B cell (primary cell): Measurements from ENCODE around the gene TMBIM4. TPM values are rescaled to one million over a fixed set of nuclear protein-coding genes. Genes with fewer than 3 reads are reported as not detected.

Source experiments
- ATAC-seq: fragments of 200-7000 bp; cut with Tn5 transposase; one replicate; pipeline ENCODE4 v1.10.0; 2021; ENCODE audit warnings: low read depth, mild to moderate bottlenecking, moderate number of reproducible peaks, moderate library complexity
- CTCF ChIA-PET: fragments of 350-600 bp; sonication (Branson Sonifier 250); formaldehyde crosslinking; loops from one replicate; lab custom pipeline; 2021; ENCODE audit warnings: antibody characterized with exemption, inconsistent platforms; lab: Charles Lee
- POLR2A ChIA-PET: fragments of 350-600 bp; sonication (Branson Sonifier 250); formaldehyde crosslinking; loops from one replicate; lab custom pipeline; 2021; ENCODE audit warnings: antibody characterized with exemption; lab: Charles Lee
- DNase-seq: peaks from one replicate; pipeline ENCODE4 v3.0.0; 2013
- H2AFZ ChIP-seq: 2 replicates; pipeline ENCODE4 v1.6.1; 2012; ENCODE audit warnings: mild to moderate bottlenecking, low read depth, low read length; ENCODE audit not compliant: insufficient read depth, poor library complexity, severe bottlenecking
- H3K27ac ChIP-seq, 2 donors: 1 replicate in 1 of 2; 2 replicates in 1 of 2; pipeline ENCODE4 v1.5.1; 2012 to 2013; ENCODE audit warnings: low read length in 2 of 2, mild to moderate bottlenecking in 2 of 2, moderate library complexity in 1 of 2
- H3K27me3 ChIP-seq, 4 experiments: fragments of 200-600 bp in 1 of 4; sonication (generic) in 1 of 4; replicated peaks in 1 of 4; 1 replicate in 2 of 4; 2 replicates in 2 of 4; pipeline versions ENCODE4 v1.6.1 to v1.7.0; 2013 to 2016; ENCODE audit warnings: low read length in 3 of 4, mild to moderate bottlenecking in 2 of 4, mixed read lengths in 1 of 4, moderate library complexity in 1 of 4; ENCODE audit not compliant: insufficient read depth in 4 of 4, control insufficient read depth in 3 of 4; ENCODE audit errors: control extremely low read depth in 1 of 4
- H3K36me3 ChIP-seq, 2 experiments: replicated peaks in 1 of 2; 1 replicate in 1 of 2; 2 replicates in 1 of 2; pipeline versions ENCODE4 v1.6.1 to v1.7.1; 2013; ENCODE audit warnings: low read length in 1 of 2; ENCODE audit not compliant: insufficient read depth in 2 of 2, control insufficient read depth in 1 of 2; ENCODE audit errors: control extremely low read depth in 1 of 2, extremely low read depth in 1 of 2
- H3K4me1 ChIP-seq, 2 donors: fragments of 200-600 bp in 1 of 2; sonication (generic) in 1 of 2; 1 replicate in 1 of 2; 2 replicates in 1 of 2; pipeline versions ENCODE4 v1.5.1 to v1.6.1; 2013 to 2017; ENCODE audit warnings: low read length in 2 of 2; ENCODE audit not compliant: control insufficient read depth in 2 of 2, insufficient read depth in 2 of 2
- H3K4me2 ChIP-seq: replicated peaks from 2 replicates; pipeline ENCODE3; 2012; ENCODE audit warnings: mild to moderate bottlenecking, low read depth, low read length; ENCODE audit not compliant: poor library complexity, severe bottlenecking
- H3K4me3 ChIP-seq, 5 experiments: fragments of 200-600 bp in 1 of 5; sonication (generic) in 1 of 5; 1 replicate in 3 of 5; 2 replicates in 2 of 5; pipeline versions ENCODE4 v1.5.1 to v1.7.0; 2011 to 2016; ENCODE audit warnings: low read length in 4 of 5, mild to moderate bottlenecking in 4 of 5, low read depth in 2 of 5, control low read depth in 1 of 5, moderate library complexity in 1 of 5; ENCODE audit not compliant: insufficient read depth in 1 of 5; ENCODE audit errors: control extremely low read depth in 1 of 5, extremely low read depth in 1 of 5
- H3K79me2 ChIP-seq: fragments of 200-600 bp; sonication (generic); one replicate; pipeline ENCODE4 v1.6.0; 2016; ENCODE audit warnings: low read length; ENCODE audit not compliant: control insufficient read depth, insufficient read depth
- H3K9ac ChIP-seq: fragments of 200-600 bp; sonication (generic); 2 replicates; pipeline ENCODE4 v1.6.1; 2017; ENCODE audit warnings: mild to moderate bottlenecking, low read length, moderate library complexity
- H3K9me3 ChIP-seq, 3 donors: one replicate each; pipeline versions ENCODE4 v1.6.1 to v1.7.1; 2013; ENCODE audit warnings: low read length in 2 of 3; ENCODE audit not compliant: control insufficient read depth in 2 of 3, insufficient read depth in 1 of 3; ENCODE audit errors: control extremely low read depth in 1 of 3
- H4K20me1 ChIP-seq: 2 replicates; pipeline ENCODE4 v1.6.0; 2012; ENCODE audit warnings: mild to moderate bottlenecking, low read length; ENCODE audit not compliant: insufficient read depth, control insufficient read depth, poor library complexity, severe bottlenecking
- H3K27ac Mint-ChIP-seq: one replicate; pipeline ENCODE4 v1.8.0; 2021; ENCODE audit warnings: mixed read lengths
- H3K27me3 Mint-ChIP-seq: one replicate; pipeline ENCODE4 v1.8.0; 2021; ENCODE audit warnings: mixed read lengths
- H3K4me1 Mint-ChIP-seq: one replicate; pipeline ENCODE4 v1.8.0; 2021; ENCODE audit warnings: mixed read lengths
- H3K4me3 Mint-ChIP-seq: one replicate; pipeline ENCODE4 v1.8.0; 2021; ENCODE audit warnings: mixed read lengths
- H3K9me3 Mint-ChIP-seq: one replicate; pipeline ENCODE4 v1.8.0; 2022; ENCODE audit warnings: mixed read lengths; ENCODE audit not compliant: insufficient read depth
- CTCF ChIP-seq: fragments of 200-600 bp; IDR thresholded peaks from one replicate; pipeline ENCODE4 v1.8.0; 2022; ENCODE audit warnings: antibody characterized with exemption, mild to moderate bottlenecking
- EZH2 ChIP-seq: IDR thresholded peaks from 2 replicates; pipeline ENCODE4 v1.6.1; 2012; ENCODE audit warnings: borderline replicate concordance, low read depth, mild to moderate bottlenecking, moderate library complexity, low read length; ENCODE audit not compliant: insufficient read depth, poor library complexity, severe bottlenecking
- WGBS: methylation state at CpG from one replicate; pipeline ENCODE4 v1.1.5; 2013; ENCODE audit warnings: missing lambda C conversion rate; ENCODE audit not compliant: insufficient coverage; 5-methylcytosine and 5-hydroxymethylcytosine counted together
- intact Hi-C: fragments of 100-400 bp; cut with micrococcal nuclease; formaldehyde crosslinking; loops from one replicate; pipeline ENCODE4 v1.10.0; 2022
- polyA plus RNA-seq: library from polyadenylated mRNA; depleted of rRNA; stranded (reverse); fragments of >200 nt; gene quantifications from 2 replicates; pipeline ENCODE4 v1.2.3, GENCODE V29; 2012
- total RNA-seq, 2 donors: library from RNA; stranded (reverse); fragments of 120-200 nt in 1 of 2; gene quantifications; 1 replicate in 1 of 2; 2 replicates in 1 of 2; pipeline versions ENCODE4 v1.2.3 to v1.2.4, GENCODE V29; 2013 to 2022

Gene TMBIM4
- total and polyA plus RNA-seq, 2 donors (not counting 1 experiment from before 2014, with no cell fraction given): 85.1 to 88.1 TPM

GRCh38 chr12:66108386-66108785, 61.4 kb downstream of the TMBIM4 start:
- ATAC-seq (no peak), DNase-seq (no peak)
- H3K9me3 ChIP-seq: no peaks in the 10 kb centered on the region
- intact Hi-C loops: loop anchor here (5.0 kb wide), 1 partner anchor 801 kb away; no protein-coding TSS in a partner anchor
- ChIA-PET POLR2A (no interaction called here), CTCF (interaction anchor here (1.3 to 7.1 kb wide), 3 partner anchors 875 to 1217 kb away, joined by 4 to 48 read pairs (median 5); no protein-coding TSS in a partner anchor)
- no peaks in the 10 kb centered on the region for H3K79me2 ChIP-seq
- TF ChIP-seq CTCF (no peak), EZH2 (no peak)
- peaks cover 15% of the 10 kb centered on the region for H3K27me3 Mint-ChIP-seq
- no peak overlapping the region for H3K27ac ChIP-seq
- no peak overlapping the region for H2AFZ ChIP-seq
- H3K27ac Mint-ChIP-seq: no peak overlapping the region
- no peaks in the 10 kb centered on the region for H3K9me3 Mint-ChIP-seq
- no peak overlapping the region for H3K4me3 ChIP-seq
- no peaks in the 10 kb centered on the region for H4K20me1 ChIP-seq
- no peak overlapping the region for H3K9ac ChIP-seq
- no peaks in the 10 kb centered on the region for H3K36me3 ChIP-seq
- H3K27me3 ChIP-seq: peaks cover 0 to 3% (median 0%) of the 10 kb centered on the region in 4 experiments
- peaks cover 2% of the 10 kb centered on the region for H3K4me1 Mint-ChIP-seq
- H3K4me1 ChIP-seq: no peaks in the 10 kb centered on the region
- no peak overlapping the region for H3K4me2 ChIP-seq
- H3K4me3 Mint-ChIP-seq: no peak overlapping the region
- no CpG with 5 or more reads among the region's 1 CpG for WGBS

DNA sequence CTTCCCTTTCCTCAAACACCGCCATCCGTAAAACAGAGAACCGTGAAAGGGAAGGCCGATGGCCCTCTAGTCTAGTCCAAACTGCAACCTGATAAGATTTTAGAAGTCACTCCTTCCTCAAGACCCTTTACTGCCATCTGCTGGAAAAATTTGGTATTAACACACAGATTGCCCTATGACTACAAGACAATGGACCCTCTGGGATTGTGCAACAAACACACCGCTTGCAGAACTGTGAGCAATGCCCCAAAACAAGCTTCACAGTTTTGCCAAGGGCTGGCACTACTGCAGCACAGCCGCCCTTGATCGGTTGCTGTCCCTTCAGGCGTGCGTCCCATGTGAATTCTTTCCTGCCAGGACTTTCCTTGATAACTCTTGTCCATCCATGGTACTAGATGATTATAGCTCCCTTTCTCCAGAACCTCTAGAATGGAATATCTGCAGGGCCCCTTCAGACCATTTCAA, 62.3 kb downstream of the TMBIM4 start:
- Histone ChIP-seq H2AFZ (peak overlapping the region; percentile 34), H3K4me2 (no peak overlapping the region), H3K27ac (no peak overlapping the region), H3K36me3 (no peaks in the 10 kb centered on the region), H3K27me3 (peaks cover 0 to 6% (median 2%) of the 10 kb centered on the region in 4 experiments), H3K9ac (no peak overlapping the region), H3K9me3 (no peaks in the 10 kb centered on the region), H3K4me1 (no peaks in the 10 kb centered on the region), H3K4me3 (no peak overlapping the region), H3K79me2 (no peaks in the 10 kb centered on the region), H4K20me1 (no peaks in the 10 kb centered on the region)
- no peaks in the 10 kb centered on the region for H3K9me3 Mint-ChIP-seq
- H3K4me3 Mint-ChIP-seq: no peak overlapping the region
- WGBS: 38% methylated on average over 9 of the region's 9 CpGs
- DNase-seq: peak; percentile 83
- H3K4me1 Mint-ChIP-seq: peaks cover 2% of the 10 kb centered on the region
- intact Hi-C loops: loop anchor here (1.0 to 5.0 kb wide), 2 partner anchors 800 to 1216 kb away; no protein-coding TSS in a partner anchor
- peaks cover 20% of the 10 kb centered on the region for H3K27me3 Mint-ChIP-seq
- peak; percentile 86 for ATAC-seq
- no peak overlapping the region for H3K27ac Mint-ChIP-seq
- TF ChIP-seq CTCF (peak; percentile 81), EZH2 (no peak)
- ChIA-PET CTCF (interaction anchor here (0.7 to 7.1 kb wide), 5 partner anchors 8 to 1216 kb away, joined by 3 to 48 read pairs (median 4); no protein-coding TSS in a partner anchor), POLR2A (no interaction called here)
